Skeletal muscle tissue (tissue), 4 donors: ENCODE measurements around the gene LRRC27. TPM values are rescaled to one million over a fixed set of nuclear protein-coding genes. Genes with fewer than 3 reads are reported as not detected.
A peak's percentile ranks its signal among the peaks of the same experiment; 100 is the strongest.

ENCODE experiments used
- H3K27ac ChIP-seq: one replicate; pipeline ENCODE4 v1.7.0; 2013; ENCODE audit warnings: mild to moderate bottlenecking, low read depth, low read length, inconsistent platforms
- H3K27me3 ChIP-seq, 3 donors: one replicate each; pipeline ENCODE4 v1.7.0; 2013; ENCODE audit warnings: low read length in 3 of 3; ENCODE audit not compliant: control insufficient read depth in 3 of 3, insufficient read depth in 3 of 3
- H3K36me3 ChIP-seq, 3 donors: one replicate each; pipeline ENCODE4 v1.7.0; 2013; ENCODE audit warnings: low read length in 3 of 3; ENCODE audit not compliant: control insufficient read depth in 3 of 3, insufficient read depth in 3 of 3
- H3K4me1 ChIP-seq, 3 donors: one replicate each; pipeline ENCODE4 v1.7.0; 2013; ENCODE audit warnings: low read length in 3 of 3, mild to moderate bottlenecking in 3 of 3; ENCODE audit not compliant: control insufficient read depth in 3 of 3, insufficient read depth in 3 of 3
- H3K4me3 ChIP-seq, 3 donors: one replicate each; pipeline ENCODE4 v1.7.0; 2013; ENCODE audit warnings: low read length in 3 of 3
- H3K9ac ChIP-seq, 3 donors: one replicate each; pipeline ENCODE4 v1.7.0; 2013; ENCODE audit warnings: low read length in 3 of 3, mild to moderate bottlenecking in 3 of 3, moderate library complexity in 2 of 3, low read depth in 1 of 3
- H3K9me3 ChIP-seq, 3 donors: one replicate each; pipeline ENCODE4 v1.7.0; 2013; ENCODE audit warnings: low read length in 3 of 3; ENCODE audit not compliant: control insufficient read depth in 3 of 3
- total RNA-seq: library from RNA; depleted of rRNA; stranded (reverse); fragments of >200 nt; gene quantifications from one replicate; pipeline ENCODE4 v1.2.3, GENCODE V29; 2014
- donor health status: Osteomylitis.

The LRRC27 gene
- total RNA-seq, 1 donor from 2014 or later, result 2.6 TPM

GRCh38 chr10:132416566-132417256, 84.7 kb downstream of the LRRC27 start:
- Histone ChIP-seq H3K27me3 (no peaks in the 10 kb centered on the region), H3K9ac (peak overlapping the region in 1 of 3 donors; percentile 40), H3K9me3 (no peaks in the 10 kb centered on the region), H3K36me3 (peaks cover 0 to 6% (median 0%) of the 10 kb centered on the region in 3 donors), H3K27ac (no peak overlapping the region), H3K4me1 (peaks cover 30 to 82% (median 63%) of the 10 kb centered on the region in 3 donors), H3K4me3 (no peak overlapping the region)

GRCh38 chr10:132417257-132417910, 85.4 kb downstream of the LRRC27 start:
- H3K36me3 ChIP-seq, result peaks cover 0 to 6% (median 0%) of the 10 kb centered on the region in 3 donors
- H3K27ac ChIP-seq, result no peak overlapping the region
- H3K4me3 ChIP-seq, result no peak overlapping the region
- H3K4me1 ChIP-seq, result peaks cover 30 to 82% (median 65%) of the 10 kb centered on the region in 3 donors
- peak overlapping the region in 1 of 3 donors; percentile 16 for H3K9ac ChIP-seq
- no peaks in the 10 kb centered on the region for H3K27me3 ChIP-seq
- no peaks in the 10 kb centered on the region for H3K9me3 ChIP-seq

GRCh38 chr10:132417957-132418441, 86.0 kb downstream of the LRRC27 start:
- peaks cover 0 to 6% (median 0%) of the 10 kb centered on the region in 3 donors for H3K36me3 ChIP-seq
- no peak overlapping the region for H3K4me3 ChIP-seq
- H3K9ac ChIP-seq, result no peak overlapping the region
- no peaks in the 10 kb centered on the region for H3K27me3 ChIP-seq
- H3K27ac ChIP-seq, result no peak overlapping the region
- H3K9me3 ChIP-seq, result no peaks in the 10 kb centered on the region
- H3K4me1 ChIP-seq, result peaks cover 35 to 82% (median 66%) of the 10 kb centered on the region in 3 donors

GRCh38 chr10:132418527-132419416, 86.8 kb downstream of the LRRC27 start:
- peaks cover 42 to 83% (median 66%) of the 10 kb centered on the region in 3 donors for H3K4me1 ChIP-seq

GRCh38 chr10:132419538-132420468, 87.8 kb downstream of the LRRC27 start:
- H3K4me3 ChIP-seq, result no peak overlapping the region
- peaks cover 44 to 80% (median 63%) of the 10 kb centered on the region in 3 donors for H3K4me1 ChIP-seq
- H3K9ac ChIP-seq, result peak overlapping the region in 1 of 3 donors; percentile 85
- no peaks in the 10 kb centered on the region for H3K9me3 ChIP-seq
- H3K27me3 ChIP-seq, result no peaks in the 10 kb centered on the region
- H3K27ac ChIP-seq, result peak overlapping the region; percentile 91
- peaks cover 0 to 6% (median 0%) of the 10 kb centered on the region in 3 donors for H3K36me3 ChIP-seq

More at GRCh38 chr10:132418527-132419416, 86.8 kb downstream of the LRRC27 start:
- Histone ChIP-seq H3K27me3 (no peaks in the 10 kb centered on the region), H3K27ac (peak overlapping the region; percentile 25), H3K9ac (peak overlapping the region in 1 of 3 donors; percentile 70), H3K36me3 (peaks cover 0 to 6% (median 0%) of the 10 kb centered on the region in 3 donors), H3K9me3 (no peaks in the 10 kb centered on the region), H3K4me3 (peak overlapping the region in 1 of 3 donors; percentile 35)

- peak overlapping the region; percentile 91 for H3K27ac ChIP-seq
- H3K4me1 ChIP-seq, result peaks cover 42 to 75% (median 62%) of the 10 kb centered on the region in 3 donors
- peaks cover 0 to under 1% (median 0%) of the 10 kb centered on the region in 3 donors for H3K36me3 ChIP-seq
- H3K9ac ChIP-seq, result peak overlapping the region in 2 of 3 donors; percentile 23 to 85
- H3K27me3 ChIP-seq, result no peaks in the 10 kb centered on the region
- H3K4me3 ChIP-seq, result peak overlapping the region in 1 of 3 donors; percentile 2
- no peaks in the 10 kb centered on the region for H3K9me3 ChIP-seq
These were observed 88.5 kb downstream of the LRRC27 start for GRCh38 chr10:132420469-132420980.

GRCh38 chr10:132420981-132421846, 89.2 kb downstream of the LRRC27 start:
- Histone ChIP-seq H3K4me3 (peak overlapping the region; percentile 30 to 61 (median 61)), H3K36me3 (no peaks in the 10 kb centered on the region), H3K9me3 (no peaks in the 10 kb centered on the region), H3K27me3 (no peaks in the 10 kb centered on the region), H3K9ac (peak overlapping the region; percentile 79 to 85 (median 81)), H3K27ac (peak overlapping the region; percentile 91), H3K4me1 (peaks cover 42 to 75% (median 62%) of the 10 kb centered on the region in 3 donors)
